HUES48 (cell line): Measurements from ENCODE around the gene ETV2.
A peak's percentile ranks its signal among the peaks of the same experiment; 100 is the strongest.
"Not testable (repeated sequence)": the region's sequence is repeated elsewhere in the genome, so short reads cannot be mapped to it uniquely, and the experiment has no call there.

Experiments used
- H3K27ac ChIP-seq: one replicate; pipeline ENCODE4 v1.7.0; 2013; ENCODE audit warnings: low read depth, low read length, inconsistent platforms
- H3K27me3 ChIP-seq: 2 replicates; pipeline ENCODE4 v1.6.1; 2013; ENCODE audit warnings: mild to moderate bottlenecking, low read length; ENCODE audit not compliant: control insufficient read depth, insufficient read depth
- H3K36me3 ChIP-seq: 2 replicates; pipeline ENCODE4 v1.6.1; 2013; ENCODE audit warnings: low read length; ENCODE audit not compliant: control insufficient read depth, insufficient read depth
- H3K4me1 ChIP-seq: 2 replicates; pipeline ENCODE4 v1.6.1; 2013; ENCODE audit warnings: mild to moderate bottlenecking, low read length; ENCODE audit not compliant: control insufficient read depth, insufficient read depth
- H3K4me3 ChIP-seq: 2 replicates; pipeline ENCODE4 v1.5.1; 2013; ENCODE audit warnings: mild to moderate bottlenecking, low read depth, low read length
- H3K9ac ChIP-seq: 2 replicates; pipeline ENCODE4 v1.6.1; 2013; ENCODE audit warnings: mild to moderate bottlenecking, low read depth, low read length, moderate library complexity
- H3K9me3 ChIP-seq: 2 replicates; pipeline ENCODE4 v1.6.1; 2013; ENCODE audit warnings: low read length; ENCODE audit not compliant: control insufficient read depth, insufficient read depth

The ETV2 gene

GRCh38 chr19:35644206-35644986, 2.9 kb downstream of the ETV2 start:
- peak overlapping the region; percentile 68 for H3K27ac ChIP-seq
- peaks cover 6% of the 10 kb centered on the region for H3K27me3 ChIP-seq

GRCh38 chr19:35644987-35645679, 3.6 kb downstream of the ETV2 start:
- Histone ChIP-seq H3K9me3 (no peaks in the 10 kb centered on the region), H3K27ac (no peak overlapping the region), H3K9ac (no peak overlapping the region), H3K4me3 (peak overlapping the region; percentile 66), H3K27me3 (peaks cover 6% of the 10 kb centered on the region), H3K4me1 (peaks cover 11% of the 10 kb centered on the region), H3K36me3 (no peaks in the 10 kb centered on the region)

More at GRCh38 chr19:35644206-35644986, 2.9 kb downstream of the ETV2 start:
- Histone ChIP-seq H3K4me3 (peak overlapping the region; percentile 72), H3K9me3 (no peaks in the 10 kb centered on the region), H3K36me3 (no peaks in the 10 kb centered on the region), H3K4me1 (peaks cover 13% of the 10 kb centered on the region), H3K9ac (no peak overlapping the region)

- Histone ChIP-seq H3K4me1 (peaks cover 11% of the 10 kb centered on the region), H3K4me3 (no peak overlapping the region), H3K27me3 (peaks cover 6% of the 10 kb centered on the region), H3K9me3 (no peaks in the 10 kb centered on the region), H3K9ac (no peak overlapping the region), H3K36me3 (peaks cover 4% of the 10 kb centered on the region), H3K27ac (no peak overlapping the region)
Observed at GRCh38 chr19:35645680-35646511, 4.4 kb downstream of the ETV2 start.

GRCh38 chr19:35648017-35648961, 6.7 kb downstream of the ETV2 start, which contains the start of gene COX6B1:
TSS of gene COX6B1 (plus strand) at chr19:35648323. CDS start at chr19:35651244, 2,921 bp downstream.
- H3K27me3 ChIP-seq: peaks cover 6% of the 10 kb centered on the region
- peaks cover 7% of the 10 kb centered on the region; the same call in 1 of the 2 replicates for H3K4me1 ChIP-seq
- peak within 1 kb of the TSS; percentile 57 for H3K9ac ChIP-seq
- peak within 1 kb of the TSS; percentile 87 for H3K4me3 ChIP-seq
- no peaks in the 10 kb centered on the region for H3K9me3 ChIP-seq
- H3K27ac ChIP-seq: peak within 1 kb of the TSS; percentile 66
- peaks cover 14% of the 10 kb centered on the region for H3K36me3 ChIP-seq

- Histone ChIP-seq H3K27ac (no peak overlapping the region), H3K9ac (no peak overlapping the region), H3K4me3 (no peak overlapping the region), H3K9me3 (no peaks in the 10 kb centered on the region), H3K36me3 (peaks cover 33% of the 10 kb centered on the region), H3K4me1 (0 out of 2 replicates have a peak, but pooled peaks cover 2% of the 10 kb centered on the region), H3K27me3 (peaks cover 4% of the 10 kb centered on the region)
Observed at GRCh38 chr19:35650581-35650980, 9.0 kb downstream of the ETV2 start.

- peaks cover 76% of the 10 kb centered on the region for H3K36me3 ChIP-seq
- H3K27me3 ChIP-seq: not testable (repeated sequence)
Observed at GRCh38 chr19:35654828-35655227, 13.3 kb downstream of the ETV2 start.

GRCh38 chr19:35655600-35655999, 14.1 kb downstream of the ETV2 start:
- no peak overlapping the region for H3K9ac ChIP-seq
- no peak overlapping the region for H3K27ac ChIP-seq
- no peaks in the 10 kb centered on the region for H3K9me3 ChIP-seq
- peaks cover 77% of the 10 kb centered on the region for H3K36me3 ChIP-seq
- no peaks in the 10 kb centered on the region for H3K27me3 ChIP-seq
- no peak overlapping the region for H3K4me3 ChIP-seq
- H3K4me1 ChIP-seq: no peaks in the 10 kb centered on the region

More at GRCh38 chr19:35654828-35655227, 13.3 kb downstream of the ETV2 start:
- H3K9me3 ChIP-seq, H3K4me3 ChIP-seq, H3K9ac ChIP-seq, H3K27ac ChIP-seq, H3K4me1 ChIP-seq: not testable (repeated sequence)

GRCh38 chr19:35656700-35657099, 15.2 kb downstream of the ETV2 start:
- Histone ChIP-seq H3K36me3 (peaks cover 71% of the 10 kb centered on the region), H3K4me1 (no peaks in the 10 kb centered on the region), H3K9ac (no peak overlapping the region), H3K27me3 (no peaks in the 10 kb centered on the region), H3K27ac (no peak overlapping the region), H3K9me3 (no peaks in the 10 kb centered on the region), H3K4me3 (no peak overlapping the region)

- H3K27me3 ChIP-seq: no peaks in the 10 kb centered on the region
- H3K4me1 ChIP-seq: no peaks in the 10 kb centered on the region
- no peak overlapping the region for H3K9ac ChIP-seq
- peaks cover 70% of the 10 kb centered on the region for H3K36me3 ChIP-seq
- no peaks in the 10 kb centered on the region for H3K9me3 ChIP-seq
- no peak overlapping the region for H3K27ac ChIP-seq
- H3K4me3 ChIP-seq: no peak overlapping the region
Observed at GRCh38 chr19:35657904-35658700, 16.6 kb downstream of the ETV2 start.
